Non-pigmented ciliary epithelial cell (primary cell): ENCODE results near the gene DYNLRB1.
"Not testable (repeated sequence)": the region's sequence is repeated elsewhere in the genome, so short reads cannot be mapped to it uniquely, and the experiment has no call there.

Experiments
- DNase-seq: peaks from one replicate; pipeline ENCODE4 v3.0.0-alpha.2; 2010; ENCODE audit warnings: low read depth

DYNLRB1 gene

DNA sequence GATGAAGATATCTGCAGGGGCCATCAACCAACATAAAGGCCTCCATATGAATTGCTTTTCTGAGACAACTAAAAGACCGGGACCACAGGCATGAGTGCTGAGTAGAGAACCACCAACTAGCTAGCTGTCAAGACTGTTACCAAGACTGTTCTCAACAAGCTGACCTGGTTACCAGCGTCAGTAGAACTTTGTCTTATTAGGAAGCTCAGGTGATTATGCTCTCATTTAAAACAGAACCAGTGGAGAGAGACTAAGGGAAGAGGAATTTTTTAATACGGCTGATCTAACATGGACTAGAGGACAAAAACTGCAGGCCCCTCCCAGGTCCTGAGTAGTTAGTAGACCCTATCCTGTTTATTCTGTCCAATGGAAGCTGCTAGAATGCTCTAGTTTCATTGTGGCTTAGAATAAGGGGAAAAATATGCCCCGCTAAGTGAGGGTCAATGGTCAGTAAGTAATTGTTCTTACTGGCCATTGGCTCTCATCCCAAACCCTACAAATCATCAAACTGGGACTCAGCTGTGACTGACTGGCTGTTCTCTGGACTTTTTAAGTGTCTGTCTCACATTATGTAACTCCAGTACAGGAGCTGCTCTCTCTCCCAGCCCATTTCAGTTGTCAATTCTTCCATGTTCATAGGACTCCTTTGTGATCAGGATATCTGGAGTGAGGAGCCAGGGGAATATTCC, 3.8 kb upstream of the DYNLRB1 start:
- no peak for DNase-seq

DNA sequence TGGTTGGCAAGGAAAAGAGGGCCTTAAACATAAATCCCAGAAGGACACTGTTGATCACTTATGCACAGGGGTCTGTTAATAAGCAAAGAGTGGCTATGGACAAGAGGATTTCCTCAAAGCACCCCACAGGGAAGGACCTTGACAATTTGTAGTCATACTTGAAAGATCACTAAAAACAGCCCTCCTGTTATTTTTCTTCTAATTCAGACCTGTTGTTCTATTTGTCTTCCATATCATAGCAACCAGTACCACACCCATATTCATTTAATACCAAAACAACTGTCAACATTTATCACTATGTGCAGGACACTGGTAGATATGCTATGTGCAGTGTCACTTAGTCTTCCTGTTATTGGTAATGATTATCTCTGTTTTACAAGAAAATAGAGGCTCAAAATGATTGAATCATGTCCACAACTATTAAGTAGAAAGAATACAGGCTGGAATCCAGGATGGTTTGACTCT, 3.2 kb upstream of the DYNLRB1 start:
- no peak for DNase-seq

DNA sequence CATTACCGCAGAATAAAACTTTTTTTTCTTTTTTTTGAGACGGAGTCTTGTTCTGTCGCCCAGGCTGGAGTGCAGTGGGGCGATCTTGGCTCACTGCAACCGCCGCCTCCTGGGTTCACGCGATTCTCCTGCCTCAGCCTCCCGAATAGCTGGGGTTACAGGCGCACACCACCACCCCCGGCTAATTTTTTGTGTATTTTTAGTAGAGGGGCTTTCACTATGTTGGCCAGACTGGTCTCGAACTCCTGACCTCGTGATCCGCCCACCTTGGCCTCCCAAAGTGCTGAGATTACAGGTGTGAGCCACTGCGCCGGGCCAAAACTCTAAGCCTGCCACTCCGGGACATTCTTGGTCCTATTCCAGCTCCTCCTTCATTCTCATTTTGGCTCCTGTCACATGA, 2.2 kb upstream of the DYNLRB1 start:
- DNase-seq, result not testable (repeated sequence)

DNA sequence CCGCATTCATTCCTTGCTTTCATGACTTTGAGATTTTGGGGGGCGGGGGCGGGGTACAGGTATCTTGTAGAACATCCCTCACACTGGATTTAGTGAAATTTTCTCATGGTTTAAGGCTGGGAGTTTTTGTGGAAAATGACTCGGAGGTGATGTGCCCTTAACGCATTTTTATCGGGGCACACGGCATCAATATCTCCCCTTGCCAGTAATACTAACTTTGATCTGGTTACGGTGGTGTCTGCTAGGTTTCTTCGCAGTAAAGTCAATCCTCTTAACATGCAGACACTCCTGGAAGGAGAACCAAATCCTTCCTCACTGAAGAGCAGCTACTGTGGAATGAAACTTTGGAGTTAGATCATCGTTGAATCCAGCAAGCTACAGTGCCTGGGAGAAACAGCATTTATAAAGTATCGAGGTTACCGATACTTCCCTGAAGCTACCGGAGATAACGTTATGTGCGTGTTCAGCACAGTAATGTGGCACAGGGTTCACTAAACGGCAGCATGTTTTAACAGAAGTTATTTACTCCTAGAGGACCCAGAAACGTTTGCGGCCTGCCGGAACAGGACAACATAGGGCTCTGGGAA, 1.2 kb upstream of the DYNLRB1 start:
- no peak for DNase-seq

DNA sequence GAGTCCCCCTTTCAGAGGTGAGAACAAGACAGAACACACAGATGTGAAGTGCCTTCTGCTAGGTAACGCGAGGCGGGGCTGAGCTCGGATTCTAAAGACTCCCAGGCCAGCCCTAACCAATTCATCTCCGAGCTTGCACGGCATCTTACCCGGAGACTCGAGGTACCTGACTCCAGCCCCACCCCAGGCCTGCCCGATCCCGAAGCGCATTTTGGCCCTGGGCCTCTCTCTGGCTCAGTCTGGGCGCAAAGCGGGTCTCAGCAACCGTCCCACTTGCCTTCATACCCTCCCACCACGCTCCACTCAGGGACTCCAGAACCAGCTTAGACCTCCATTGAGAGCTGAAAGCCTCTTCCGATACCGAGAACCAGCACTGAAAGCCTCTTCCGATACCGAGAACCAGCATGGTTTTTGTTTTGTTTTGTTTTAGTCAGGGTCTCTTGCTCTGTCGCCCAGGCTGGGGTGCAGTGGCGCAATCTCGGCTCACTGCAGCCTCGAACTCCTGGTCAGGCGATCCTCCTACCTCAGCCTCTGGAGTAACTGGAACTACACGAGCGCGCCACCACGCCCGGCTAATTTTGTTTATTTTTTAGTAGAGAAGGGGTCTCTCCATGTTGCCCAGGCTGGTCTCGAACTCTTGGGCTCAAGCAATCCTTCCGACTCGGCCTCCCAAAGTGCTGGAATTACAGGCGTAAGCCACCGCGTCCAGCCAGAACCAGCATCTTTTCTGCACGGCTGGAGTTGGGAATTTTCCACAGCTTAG, 557 bp upstream of the DYNLRB1 start:
- DNase-seq, result no peak

DNA sequence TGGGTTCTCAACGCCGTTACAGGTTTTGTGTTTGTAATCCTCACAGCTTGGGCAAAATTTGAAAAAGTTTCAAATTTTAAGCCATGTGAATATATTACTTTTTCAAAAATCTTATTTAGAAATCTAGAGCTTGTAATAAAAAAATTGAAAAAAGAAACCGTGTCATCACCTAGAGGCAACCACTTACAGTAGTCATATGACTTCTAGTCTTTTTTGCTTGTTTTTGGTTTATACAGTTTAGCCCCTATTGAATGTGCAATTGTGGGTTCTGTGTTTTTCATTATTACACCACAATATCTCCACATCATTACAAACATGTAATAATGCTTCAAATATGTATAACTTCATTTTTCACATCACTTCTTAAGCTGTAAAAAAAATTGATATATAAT, 888 bp downstream of the DYNLRB1 start:
- DNase-seq, result no peak

DNA sequence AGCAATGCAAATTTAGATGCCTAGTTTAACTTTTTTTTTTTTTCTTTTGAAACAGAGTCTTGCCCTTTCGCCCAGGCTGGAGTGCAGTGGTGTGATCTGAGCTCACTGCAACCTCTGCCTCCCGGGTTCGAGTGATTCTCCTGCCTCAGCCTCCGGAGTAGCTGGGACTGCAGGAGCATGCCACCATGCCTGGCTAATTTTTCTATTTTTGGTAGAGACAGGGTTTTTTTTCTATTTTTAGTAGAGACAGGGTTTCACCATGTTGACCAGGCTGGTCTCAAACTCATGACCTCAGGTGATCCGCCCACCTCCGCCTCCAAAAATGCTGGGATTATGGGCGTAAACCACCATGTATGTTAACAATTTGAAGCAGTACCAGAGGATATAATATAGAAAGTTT, 2.6 kb downstream of the DYNLRB1 start:
- DNase-seq, result not testable (repeated sequence)

DNA sequence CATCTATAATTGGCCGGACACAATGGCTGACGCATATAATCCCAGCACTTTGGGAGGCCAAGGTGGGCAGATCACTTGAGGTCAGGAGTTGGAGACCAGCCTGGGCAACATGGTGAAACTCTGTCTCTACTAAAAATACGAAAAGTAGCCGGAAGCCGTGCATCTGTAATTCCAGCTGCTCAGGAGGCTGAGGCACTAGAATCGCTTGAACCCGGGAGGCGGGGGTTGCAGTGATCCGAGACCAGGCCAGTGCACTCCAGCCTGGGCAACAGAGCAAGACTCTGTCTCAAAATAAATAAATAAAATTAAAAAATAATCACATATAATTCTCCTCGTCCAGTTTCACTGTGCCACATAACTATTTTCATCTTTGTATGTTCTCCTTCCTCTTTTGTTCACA, 3.6 kb downstream of the DYNLRB1 start:
- not testable (repeated sequence) for DNase-seq

DNA sequence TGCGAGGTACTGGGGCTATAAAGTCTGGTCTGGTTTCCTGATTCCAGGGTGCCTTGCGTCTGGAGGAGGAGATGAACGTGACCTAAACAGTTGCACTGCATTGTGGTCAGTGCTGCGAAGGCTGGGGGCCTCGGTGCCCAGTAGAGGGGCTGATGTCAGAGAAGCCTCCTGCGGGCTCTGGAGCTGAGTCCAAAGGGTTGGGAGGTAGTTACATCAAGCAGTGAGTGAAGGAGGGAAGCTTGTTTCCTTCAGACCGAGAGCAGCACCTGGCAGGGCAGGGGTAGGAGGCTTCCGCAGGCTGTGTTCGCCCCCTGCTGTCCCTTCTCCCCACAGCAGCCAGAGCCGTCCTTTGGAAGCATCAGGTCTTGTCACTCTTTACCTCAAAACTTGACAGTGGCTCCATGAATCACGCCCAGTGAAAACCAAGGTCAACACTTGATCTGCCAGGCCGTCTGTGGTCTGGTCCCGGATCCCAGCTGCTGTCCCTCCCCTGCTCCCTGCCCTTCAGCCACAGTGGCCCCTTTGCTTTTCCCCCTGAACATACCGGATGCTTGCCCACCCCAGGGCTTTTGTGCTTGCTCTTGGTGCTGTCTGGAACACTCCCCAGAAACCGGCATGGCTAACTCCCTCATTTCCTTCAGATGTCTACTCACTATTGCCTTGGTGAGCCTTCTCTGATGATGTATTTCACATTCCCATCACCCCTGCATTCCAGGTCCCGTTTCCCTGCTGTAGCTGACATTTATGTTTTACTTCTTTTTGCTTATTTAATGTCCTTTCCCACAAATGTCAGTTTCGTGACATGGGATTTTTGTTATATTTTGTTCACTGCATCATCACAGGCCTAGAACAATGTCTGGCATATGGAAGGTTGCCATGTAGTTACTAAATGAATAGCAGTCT, 7.0 kb downstream of the DYNLRB1 start:
- DNase-seq, result no peak

DNA sequence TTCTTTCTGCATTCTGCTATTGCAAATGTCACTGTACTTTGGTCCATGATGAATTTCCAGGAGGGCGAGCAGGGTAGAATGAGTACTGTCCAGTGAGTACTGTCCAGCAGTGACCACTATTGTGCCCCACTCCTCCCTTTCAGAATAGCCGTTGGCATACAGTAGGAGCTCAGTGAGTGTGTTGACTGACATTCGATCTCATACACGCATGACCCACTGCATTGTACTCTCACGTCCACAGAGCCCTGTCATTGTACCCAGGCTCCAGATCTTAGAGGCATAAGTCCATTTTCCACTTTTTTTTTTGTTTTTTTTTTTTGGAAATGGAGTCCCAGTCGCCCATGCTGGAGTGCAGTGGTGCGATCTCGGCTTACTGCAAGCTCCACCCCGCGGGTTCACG, 8.2 kb downstream of the DYNLRB1 start:
- no peak for DNase-seq

DNA sequence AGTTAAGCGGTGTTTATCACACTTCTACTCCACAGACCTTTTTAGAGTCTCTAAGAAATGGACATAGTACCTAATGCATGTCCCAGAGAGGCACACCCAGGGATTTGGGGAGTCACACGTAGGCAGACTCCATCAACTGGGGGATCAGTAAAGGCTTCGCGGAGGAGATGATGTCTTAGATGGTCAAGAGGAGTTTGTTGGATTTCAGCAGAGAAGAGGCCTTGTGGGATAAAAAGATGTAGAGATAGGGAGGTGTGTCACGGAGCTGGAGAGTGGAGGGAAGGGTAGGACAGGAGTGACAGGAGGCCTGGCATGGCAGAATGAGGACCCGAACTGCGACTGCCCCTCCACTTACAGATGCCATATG, 9.1 kb downstream of the DYNLRB1 start:
- DNase-seq, result no peak

DNA sequence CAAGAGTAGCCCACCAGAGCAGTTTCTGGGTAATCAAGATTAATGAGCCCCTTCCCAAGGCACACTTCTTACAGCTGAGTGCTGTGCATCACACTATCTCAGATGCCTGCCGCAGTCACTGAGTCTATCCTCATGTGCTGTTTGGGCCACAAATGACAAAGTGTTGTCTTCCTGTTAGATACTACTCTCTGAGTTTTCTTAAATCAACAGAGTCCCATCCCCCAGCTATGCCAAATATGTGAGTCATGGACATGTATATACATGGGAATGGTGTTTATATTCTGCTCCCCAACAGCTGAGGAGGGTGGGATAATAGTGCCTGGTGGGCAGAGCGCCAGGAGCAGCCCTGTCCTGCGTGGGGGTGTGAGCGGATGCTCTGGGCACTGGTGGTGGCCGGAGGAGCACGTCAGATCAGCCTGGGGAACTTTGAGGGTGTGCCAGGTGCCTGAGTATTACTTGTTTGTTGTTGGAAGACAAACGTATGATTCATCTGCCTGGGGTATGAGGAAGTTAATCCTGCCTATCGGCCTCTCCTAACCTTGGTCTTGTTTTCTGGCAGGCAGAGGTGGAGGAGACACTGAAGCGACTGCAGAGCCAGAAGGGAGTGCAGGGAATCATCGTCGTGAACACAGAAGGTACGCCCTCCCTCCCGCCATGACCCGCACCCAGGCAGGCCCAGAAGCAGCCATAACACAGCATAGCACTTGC, 9.6 kb downstream of the DYNLRB1 start:
- DNase-seq, result peak; percentile 96

DNA sequence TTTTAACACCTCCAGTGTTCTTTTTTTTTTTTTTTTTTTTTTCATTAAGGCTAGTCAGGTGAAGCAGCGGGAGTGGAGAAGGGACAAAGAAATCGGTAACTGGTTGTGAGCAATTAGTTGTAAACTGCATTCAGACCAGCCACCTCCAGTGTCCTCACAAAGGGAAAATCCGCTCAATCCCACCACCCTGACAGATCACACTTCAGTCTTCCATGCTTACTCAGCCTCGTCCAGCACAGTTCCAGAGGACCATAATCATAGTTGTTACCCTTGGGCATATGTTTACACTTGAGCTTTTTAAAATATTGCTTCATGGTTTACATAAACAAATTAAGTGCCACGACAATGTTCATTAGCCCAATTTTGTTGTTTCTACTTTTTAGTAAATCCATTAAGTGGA, 10.2 kb downstream of the DYNLRB1 start:
- DNase-seq, result no peak

DNA sequence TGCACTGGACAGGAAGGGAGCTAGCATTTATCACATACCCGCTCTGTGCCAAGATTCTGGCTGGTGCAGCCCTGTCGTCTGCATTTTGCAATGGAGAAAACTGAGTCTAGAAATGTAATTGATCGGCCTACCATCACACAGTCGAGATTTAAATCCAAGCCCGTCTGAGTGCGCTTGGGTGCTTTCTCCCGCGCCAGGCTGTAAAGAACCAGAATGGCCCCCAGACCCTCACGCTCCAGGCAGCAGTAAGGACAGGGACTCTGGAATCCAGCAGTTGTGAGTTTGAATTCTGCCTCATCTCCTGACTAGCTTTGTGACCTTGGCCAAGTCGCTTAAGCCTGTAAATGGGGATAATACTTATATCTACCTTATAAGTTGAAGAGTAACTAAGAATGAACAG, 10.8 kb downstream of the DYNLRB1 start:
- DNase-seq, result no peak

DNA sequence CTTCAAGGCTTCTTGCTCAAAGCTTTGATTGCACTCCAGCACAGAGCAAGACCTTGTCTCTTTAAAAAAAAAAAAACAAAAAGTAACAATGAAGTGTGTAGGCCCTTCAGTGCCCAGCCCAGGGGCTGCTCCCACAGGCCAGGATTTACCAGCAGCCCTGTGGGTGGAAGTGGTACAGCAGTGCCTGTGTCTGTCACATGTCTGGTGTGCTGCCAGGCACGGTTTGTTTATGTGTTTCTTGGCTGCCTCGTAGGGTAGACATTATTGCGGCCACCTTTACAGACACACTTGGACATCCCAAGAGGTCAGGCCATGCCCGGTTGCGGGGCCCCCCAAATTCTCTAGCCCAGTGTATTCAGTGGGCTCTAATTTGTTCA, 12.7 kb downstream of the DYNLRB1 start:
- DNase-seq, result no peak

DNA sequence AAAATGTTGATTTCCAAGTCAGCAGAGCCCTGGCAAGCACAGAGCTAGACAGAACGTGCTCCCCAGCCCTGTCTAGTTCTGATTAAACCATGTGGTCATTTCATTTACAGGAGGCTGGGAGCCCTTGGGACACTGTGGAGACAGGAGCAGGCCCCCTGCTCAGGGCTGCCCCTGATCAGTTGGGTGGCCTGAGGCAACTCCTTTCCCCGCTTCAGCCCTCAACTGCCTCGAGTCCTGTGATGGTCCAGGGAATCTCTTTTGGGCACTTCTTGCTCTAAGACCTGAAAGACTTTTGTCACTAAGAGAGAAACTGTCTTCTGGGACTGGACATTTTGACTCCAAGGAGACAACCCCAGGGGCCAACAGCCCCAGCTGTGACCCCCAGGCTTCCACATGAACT, 13.5 kb downstream of the DYNLRB1 start:
- no peak for DNase-seq

DNA sequence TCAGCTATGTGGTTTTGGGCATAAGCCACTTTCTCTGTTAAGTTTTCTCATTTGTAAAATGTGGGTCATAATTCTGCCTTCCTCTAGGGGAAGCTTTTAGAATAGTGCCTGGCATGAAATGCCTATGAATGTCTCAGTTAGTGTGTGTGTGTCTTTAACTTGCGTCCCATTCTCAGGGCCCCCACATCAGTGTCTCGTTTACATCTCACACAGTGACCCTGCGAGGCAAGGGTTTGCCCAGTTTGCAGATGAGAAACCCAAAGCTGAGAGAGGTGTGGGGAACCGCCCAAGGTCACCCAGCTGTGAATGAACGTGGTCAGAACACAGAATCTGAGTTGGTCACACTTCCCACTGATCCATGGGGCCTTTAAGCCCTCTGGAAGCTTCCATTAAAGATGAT, 14.1 kb downstream of the DYNLRB1 start:
- no peak for DNase-seq

DNA sequence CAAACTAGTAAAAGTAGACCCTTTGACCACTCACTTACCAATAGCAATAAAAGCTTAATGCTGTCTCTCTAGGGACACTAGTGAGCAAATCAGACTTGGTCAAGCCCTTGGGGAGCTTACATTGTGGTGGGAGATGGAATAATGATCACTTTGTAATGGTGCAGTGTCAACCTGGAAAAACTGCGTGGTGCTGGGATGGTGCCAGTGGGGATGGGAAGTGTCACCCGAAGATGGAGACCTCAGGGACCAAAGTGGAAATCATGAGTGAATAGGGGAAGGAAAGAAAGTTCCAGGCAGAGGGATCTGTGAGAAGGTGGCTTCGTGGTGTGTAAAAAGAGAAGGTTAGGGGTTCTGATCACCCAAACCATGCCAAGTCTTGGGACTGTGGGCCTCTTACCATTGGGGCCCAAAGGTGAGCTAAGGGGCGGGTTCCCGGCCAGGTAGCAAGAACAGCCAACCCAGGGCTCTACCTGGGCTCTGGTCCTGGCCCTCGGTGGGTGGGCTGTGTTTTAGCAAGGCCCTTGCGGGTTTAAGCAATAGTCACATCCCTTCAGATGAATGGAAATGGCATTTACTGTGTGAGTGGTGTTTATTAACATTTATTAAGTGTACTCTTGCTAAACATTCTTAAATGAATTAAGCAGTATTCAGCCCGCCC, 15.5 kb downstream of the DYNLRB1 start:
- no peak for DNase-seq

DNA sequence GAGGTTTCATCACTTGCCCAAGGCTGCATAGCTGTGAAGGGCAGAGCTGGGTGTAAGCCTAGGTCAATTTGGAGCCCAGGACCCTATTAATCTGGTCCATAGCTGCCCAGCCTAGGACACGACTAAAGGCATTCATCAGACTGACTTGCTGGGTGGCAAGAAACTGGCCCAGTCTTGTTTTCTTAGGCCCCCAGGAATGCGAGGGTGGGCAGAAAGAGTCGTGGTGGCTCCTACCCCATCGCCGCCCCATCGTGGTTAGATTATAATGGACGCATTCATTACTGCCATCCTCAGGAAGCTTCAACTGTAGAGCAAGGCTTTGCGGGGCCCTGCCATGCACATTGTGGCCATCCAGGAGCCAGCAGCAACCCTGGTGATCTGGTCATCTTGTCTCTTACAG, 16.1 kb downstream of the DYNLRB1 start:
- no peak for DNase-seq

DNA sequence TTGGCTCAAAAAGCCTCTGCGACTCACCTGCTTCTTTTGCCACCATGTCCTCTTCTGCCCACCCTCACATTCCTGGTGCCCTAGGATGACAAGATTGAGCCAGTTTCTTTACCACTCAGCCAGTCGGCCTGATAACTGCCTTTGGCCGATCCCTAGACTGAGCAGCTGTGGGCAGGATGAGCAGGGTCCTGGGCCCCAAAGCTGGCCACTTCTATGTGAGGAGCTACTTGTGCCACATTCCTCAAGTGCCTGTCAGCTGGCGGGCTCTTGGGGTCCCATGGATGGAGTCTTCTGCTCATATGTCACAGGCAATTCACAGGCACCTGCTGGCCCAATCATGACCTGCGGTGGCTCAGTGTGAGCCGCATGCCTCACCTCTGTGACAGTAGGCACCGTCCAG, 16.5 kb downstream of the DYNLRB1 start:
- no peak for DNase-seq
